ENCODE measurements around the gene SLC35E1. TPM values are rescaled to one million over a fixed set of nuclear protein-coding genes. Genes with fewer than 3 reads are reported as not detected.

Gene SLC35E1
- total RNA-seq, 2 experiments from 2014 or later: 60.1 to 62.4 TPM

DNA sequence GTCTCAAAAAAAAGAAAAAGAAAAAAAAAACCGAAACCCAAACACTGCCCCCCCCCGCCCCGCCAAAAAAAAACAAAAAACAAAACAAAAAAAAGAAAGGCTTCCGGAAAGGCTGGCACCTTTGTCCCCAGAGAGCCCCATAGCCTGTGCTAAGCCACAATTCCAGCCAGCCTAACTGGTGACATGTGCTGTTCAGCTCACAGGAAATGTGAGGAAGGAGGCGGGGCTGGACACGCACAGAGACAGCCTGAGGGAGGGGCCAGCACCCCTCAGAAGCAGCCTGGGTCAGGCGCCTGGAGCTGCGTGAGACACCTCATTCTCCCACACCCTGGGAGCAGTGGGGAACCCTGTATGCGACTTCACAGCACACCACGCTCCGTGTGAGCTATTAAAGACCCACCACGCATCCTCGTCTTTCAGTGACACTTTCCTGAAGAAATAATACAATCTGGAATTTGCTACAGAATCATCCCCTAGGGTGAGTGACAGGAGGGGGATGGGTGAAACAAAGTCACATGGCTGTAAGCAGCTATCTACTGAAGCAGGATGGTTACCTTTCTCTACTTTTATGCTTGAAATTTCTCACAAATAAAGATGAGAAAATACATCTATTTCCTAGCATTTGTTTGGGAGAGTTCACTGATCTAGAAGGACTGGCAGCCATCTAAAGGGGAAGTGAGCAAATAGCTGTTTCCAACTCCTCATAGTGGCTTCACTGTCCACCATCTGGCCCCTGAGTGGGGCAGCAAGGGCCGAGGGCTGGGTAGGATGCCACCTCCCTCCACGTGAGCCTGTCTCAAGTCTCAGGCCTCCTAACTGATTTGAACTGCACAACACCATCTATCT lies 12.3 kb upstream of the SLC35E1 start:
- Mint-ChIP-seq H3K36me3 (ENCODE audit: low read depth) (peaks cover 19% of the 10 kb centered on the region), H3K9me3 (no peaks in the 10 kb centered on the region), H3K27ac (peak overlapping the region; percentile 74), H3K27me3 (no peaks in the 10 kb centered on the region), H3K4me3 (peak overlapping the region; percentile 87), H3K4me1 (ENCODE audit: low read depth) (peaks cover 85% of the 10 kb centered on the region)
- POLR2A ChIA-PET: interaction anchor here (0.7 to 7.5 kb wide), 15 partner anchors 9 to 679 kb away, joined by 3 to 93 read pairs (median 4); partner anchors contain the start of genes CHERP, MED26, MYO9B and SLC35E1
- CTCF ChIA-PET: interaction anchor here (0.9 to 2.6 kb wide), 4 partner anchors 11 to 44 kb away, joined by 3 to 14 read pairs (median 3); partner anchors contain the start of gene MED26
- TF ChIP-seq, protein P1, sequence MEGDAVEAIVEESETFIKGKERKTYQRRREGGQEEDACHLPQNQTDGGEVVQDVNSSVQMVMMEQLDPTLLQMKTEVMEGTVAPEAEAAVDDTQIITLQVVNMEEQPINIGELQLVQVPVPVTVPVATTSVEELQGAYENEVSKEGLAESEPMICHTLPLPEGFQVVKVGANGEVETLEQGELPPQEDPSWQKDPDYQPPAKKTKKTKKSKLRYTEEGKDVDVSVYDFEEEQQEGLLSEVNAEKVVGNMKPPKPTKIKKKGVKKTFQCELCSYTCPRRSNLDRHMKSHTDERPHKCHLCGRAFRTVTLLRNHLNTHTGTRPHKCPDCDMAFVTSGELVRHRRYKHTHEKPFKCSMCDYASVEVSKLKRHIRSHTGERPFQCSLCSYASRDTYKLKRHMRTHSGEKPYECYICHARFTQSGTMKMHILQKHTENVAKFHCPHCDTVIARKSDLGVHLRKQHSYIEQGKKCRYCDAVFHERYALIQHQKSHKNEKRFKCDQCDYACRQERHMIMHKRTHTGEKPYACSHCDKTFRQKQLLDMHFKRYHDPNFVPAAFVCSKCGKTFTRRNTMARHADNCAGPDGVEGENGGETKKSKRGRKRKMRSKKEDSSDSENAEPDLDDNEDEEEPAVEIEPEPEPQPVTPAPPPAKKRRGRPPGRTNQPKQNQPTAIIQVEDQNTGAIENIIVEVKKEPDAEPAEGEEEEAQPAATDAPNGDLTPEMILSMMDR (IDR thresholded peaks at IDR 0.05): no peak
- ATAC-seq (peak; percentile 79), DNase-seq (peak; percentile 96)
- intact Hi-C loops (cut with micrococcal nuclease): no loop called here

DNA sequence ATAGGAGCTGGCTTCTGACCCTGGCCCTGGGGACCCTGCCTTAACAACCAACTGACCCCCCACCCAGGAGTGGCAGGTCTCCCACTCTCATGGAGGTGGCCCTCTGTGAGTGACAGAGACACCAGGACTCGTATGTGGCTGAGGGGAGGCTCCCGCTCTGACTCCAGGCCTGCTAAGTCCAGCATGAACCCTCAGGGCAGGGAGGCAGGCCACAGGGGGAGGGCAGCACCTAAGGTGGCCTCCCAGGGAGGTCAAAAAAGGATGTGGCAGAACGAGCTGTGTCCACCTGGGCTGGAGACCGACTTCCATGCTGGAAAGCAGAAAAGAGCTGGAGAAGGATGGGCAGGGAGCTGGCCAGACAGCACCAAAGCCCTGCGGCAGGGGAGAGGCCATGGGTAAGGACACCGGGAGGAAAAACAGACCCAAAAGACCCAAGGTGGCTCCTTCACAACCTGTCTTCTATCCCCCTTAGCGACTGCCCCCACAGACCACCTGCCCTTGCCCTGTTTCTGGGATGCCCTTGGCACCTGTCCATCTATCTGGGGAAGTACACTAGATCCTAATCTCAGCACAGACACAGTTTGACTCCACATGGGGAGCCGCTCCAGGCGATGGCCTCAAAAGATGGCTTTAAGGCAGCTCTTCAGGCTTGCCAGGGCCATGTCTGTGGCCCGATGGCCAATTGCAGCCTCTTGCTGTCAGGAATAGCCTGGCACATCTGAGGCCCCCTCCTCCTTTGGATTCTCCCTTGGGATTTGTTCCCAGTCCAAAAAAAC lies 10.5 kb upstream of the SLC35E1 start:
- CTCF ChIA-PET: interaction anchor here (2.6 kb wide), 1 partner anchor 9 kb away, joined by 14 read pairs; no protein-coding TSS in a partner anchor
- Mint-ChIP-seq H3K4me3 (no peak overlapping the region), H3K9me3 (no peaks in the 10 kb centered on the region), H3K27me3 (no peaks in the 10 kb centered on the region), H3K27ac (peak overlapping the region; percentile 74), H3K36me3 (ENCODE audit: low read depth) (peaks cover 28% of the 10 kb centered on the region), H3K4me1 (ENCODE audit: low read depth) (peaks cover 76% of the 10 kb centered on the region)
- intact Hi-C loops (cut with micrococcal nuclease): no loop called here
- POLR2A ChIA-PET: interaction anchor here (1.0 to 6.0 kb wide), 3 partner anchors 9 to 46 kb away, joined by 3 to 84 read pairs (median 7); partner anchors contain the start of gene SLC35E1
- TF ChIP-seq, protein P1 (IDR thresholded peaks at IDR 0.05): no peak
- DNase-seq: no peak
- ATAC-seq: no peak

DNA sequence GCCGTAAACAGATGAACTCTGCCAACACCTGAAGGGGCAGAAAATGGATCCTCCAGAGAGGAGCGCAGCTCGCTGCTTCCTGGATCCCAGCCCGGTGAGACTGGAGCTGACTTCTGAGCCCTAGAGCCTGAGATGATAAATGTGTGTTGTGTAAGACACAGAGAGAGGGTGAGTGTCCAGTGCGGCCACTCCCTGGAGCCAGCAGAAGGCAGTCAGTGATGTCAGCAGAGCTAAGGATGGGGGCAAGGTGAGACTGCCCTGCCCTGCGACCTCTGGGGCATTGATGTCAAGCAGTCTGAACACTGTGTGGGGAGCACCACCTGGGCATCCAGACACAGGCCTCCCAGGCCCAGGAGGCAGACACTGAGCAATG lies 9.7 kb upstream of the SLC35E1 start:
- H3K4me1 Mint-ChIP-seq (ENCODE audit: low read depth): peaks cover 69% of the 10 kb centered on the region
- ChIA-PET POLR2A (interaction anchor here (1.6 kb wide), 1 partner anchor 47 kb away, joined by 7 read pairs; no protein-coding TSS in a partner anchor), CTCF (no interaction called here)
- H3K27me3 Mint-ChIP-seq: no peaks in the 10 kb centered on the region
- H3K9me3 Mint-ChIP-seq: no peaks in the 10 kb centered on the region
- no peak for DNase-seq
- TF ChIP-seq, protein P1 (IDR thresholded peaks at IDR 0.05): no peak
- no peak overlapping the region for H3K4me3 Mint-ChIP-seq
- intact Hi-C loops (cut with micrococcal nuclease): no loop called here
- peaks cover 31% of the 10 kb centered on the region for H3K36me3 Mint-ChIP-seq (ENCODE audit: low read depth)
- peak overlapping the region; percentile 57 for H3K27ac Mint-ChIP-seq
- ATAC-seq: no peak

DNA sequence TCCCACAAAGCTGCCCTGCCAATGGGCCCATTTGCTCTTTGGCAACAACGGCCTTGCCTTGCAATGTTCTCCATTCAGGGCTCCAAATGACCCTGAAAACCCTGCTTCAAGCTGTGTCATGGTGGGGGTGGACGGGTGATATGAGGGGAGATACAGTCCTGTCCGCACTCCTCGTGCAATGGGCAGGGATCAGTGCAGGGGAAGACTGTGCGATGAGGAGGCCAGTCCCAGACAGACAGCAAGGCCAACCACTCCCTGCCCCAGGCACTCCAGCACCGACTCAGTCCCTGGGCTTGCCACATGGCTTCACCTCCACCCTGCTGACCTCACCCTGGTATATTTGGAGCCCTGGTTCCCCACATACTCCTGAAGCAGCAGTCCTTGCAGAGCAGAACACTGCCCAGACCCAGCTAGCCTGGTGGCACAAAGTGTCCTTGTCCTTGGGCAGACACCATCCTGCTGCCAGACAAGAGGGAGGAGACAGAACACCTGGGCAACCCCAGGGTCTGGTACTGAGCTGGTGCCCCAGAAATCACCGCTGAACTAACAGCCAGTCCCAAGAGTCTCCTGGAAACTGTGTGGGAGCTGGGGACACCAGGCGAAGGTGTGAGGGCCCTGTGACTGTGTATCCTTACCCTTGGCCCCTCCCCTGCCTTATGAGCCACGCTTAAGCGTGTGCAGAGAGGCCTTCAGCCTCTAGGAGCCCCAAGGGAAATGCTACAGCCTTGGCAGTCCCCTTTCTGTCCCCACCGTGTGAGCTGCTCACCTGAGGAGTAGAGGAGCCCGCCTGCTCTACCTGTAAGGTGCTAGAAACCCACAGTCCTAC lies 9.1 kb upstream of the SLC35E1 start:
- ATAC-seq (no peak), DNase-seq (no peak)
- CTCF ChIA-PET: no interaction called here
- TF ChIP-seq, protein P1 (IDR thresholded peaks at IDR 0.05): no peak
- peaks cover 64% of the 10 kb centered on the region for H3K4me1 Mint-ChIP-seq (ENCODE audit: low read depth)
- intact Hi-C loops (cut with micrococcal nuclease): no loop called here
- no peaks in the 10 kb centered on the region for H3K9me3 Mint-ChIP-seq
- peaks cover 32% of the 10 kb centered on the region for H3K36me3 Mint-ChIP-seq (ENCODE audit: low read depth)
- POLR2A ChIA-PET: interaction anchor here (1.6 kb wide), 1 partner anchor 47 kb away, joined by 7 read pairs; no protein-coding TSS in a partner anchor
- H3K27me3 Mint-ChIP-seq: no peaks in the 10 kb centered on the region
- peak overlapping the region; percentile 57 for H3K27ac Mint-ChIP-seq
- H3K4me3 Mint-ChIP-seq: no peak overlapping the region
